Measurements from ENCODE around the gene YEATS2.

GRCh38 chr3:183833516-183833915 lies 135.9 kb downstream of the YEATS2 start:
- TF ChIP-seq EZH2 (IDR thresholded peaks at IDR 0.05; ENCODE audit: low read length, unreplicated experiment) (no peak), CTCF (conservative IDR thresholded peaks at IDR 0.05; ENCODE audit: low read depth, low read length) (no peak), EZH2phosphoT487 (IDR thresholded peaks at IDR 0.05; ENCODE audit: borderline replicate concordance, low read length) (no peak)

Measured in PC-3 (cell line).